ENCODE results near the gene SNAI1.
"Not testable (repeated sequence)": the region's sequence is repeated elsewhere in the genome, so short reads cannot be mapped to it uniquely, and the experiment has no call there.

The SNAI1 gene

DNA sequence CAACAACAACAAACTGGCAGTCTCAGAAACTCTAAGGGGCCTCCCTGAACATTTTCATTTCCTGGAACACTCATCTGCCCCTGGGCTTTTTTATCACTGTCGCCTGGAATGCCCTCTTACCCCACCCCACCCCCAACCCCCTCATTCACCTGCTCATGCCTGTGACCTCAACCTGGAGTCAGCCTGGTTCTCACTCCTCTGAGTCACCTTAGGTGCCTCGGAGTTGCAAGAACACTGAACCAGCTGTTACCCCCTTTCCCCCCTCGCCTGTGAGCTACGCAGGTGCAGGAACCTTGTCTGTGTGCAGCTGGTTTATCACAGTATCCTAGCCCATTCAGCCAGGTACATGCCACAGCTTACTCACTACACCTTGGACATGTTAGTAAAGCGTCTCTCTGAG, 12.8 kb upstream of the SNAI1 start:
- no peak overlapping the region for H3K27ac ChIP-seq (ENCODE audit: low read depth, low read length)
- H3K36me3 ChIP-seq (ENCODE audit: control insufficient read depth, insufficient read depth, low read length) = no peaks in the 10 kb centered on the region
- H3K4me1 ChIP-seq (ENCODE audit: control insufficient read depth, insufficient read depth, low read length) = no peaks in the 10 kb centered on the region
- no peaks in the 10 kb centered on the region for H3K27me3 ChIP-seq (ENCODE audit: control insufficient read depth, insufficient read depth, low read length)
- no peak overlapping the region for H3K9ac ChIP-seq (ENCODE audit: low read length)
- no peak overlapping the region for H3K4me3 ChIP-seq (ENCODE audit: low read length)

DNA sequence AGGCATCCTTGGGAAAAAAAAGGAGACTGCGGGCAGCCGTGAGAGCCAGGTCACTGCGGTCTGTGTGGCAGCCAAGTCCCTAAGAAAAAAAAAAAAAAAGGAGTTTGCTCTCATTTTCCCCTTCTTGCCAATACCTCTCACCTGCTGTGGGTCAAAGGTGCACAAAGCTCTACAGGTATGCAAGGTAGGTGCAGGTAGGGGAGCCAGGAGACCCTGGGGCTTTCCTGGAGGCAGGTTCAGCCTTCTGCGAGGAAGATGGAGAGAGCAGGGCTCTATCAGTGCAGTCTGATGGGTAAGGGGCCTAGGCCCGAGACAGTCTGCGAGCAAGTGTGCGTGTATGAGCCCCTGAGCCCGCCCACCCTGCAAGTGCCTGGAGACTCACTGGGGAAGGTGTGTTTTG, 12.3 kb upstream of the SNAI1 start:
- no peak overlapping the region for H3K9ac ChIP-seq (ENCODE audit: low read length)
- no peaks in the 10 kb centered on the region for H3K4me1 ChIP-seq (ENCODE audit: control insufficient read depth, insufficient read depth, low read length)
- H3K27me3 ChIP-seq (ENCODE audit: control insufficient read depth, insufficient read depth, low read length) = no peaks in the 10 kb centered on the region
- H3K36me3 ChIP-seq (ENCODE audit: control insufficient read depth, insufficient read depth, low read length) = no peaks in the 10 kb centered on the region
- no peak overlapping the region for H3K27ac ChIP-seq (ENCODE audit: low read depth, low read length)
- H3K4me3 ChIP-seq (ENCODE audit: low read length) = no peak overlapping the region

DNA sequence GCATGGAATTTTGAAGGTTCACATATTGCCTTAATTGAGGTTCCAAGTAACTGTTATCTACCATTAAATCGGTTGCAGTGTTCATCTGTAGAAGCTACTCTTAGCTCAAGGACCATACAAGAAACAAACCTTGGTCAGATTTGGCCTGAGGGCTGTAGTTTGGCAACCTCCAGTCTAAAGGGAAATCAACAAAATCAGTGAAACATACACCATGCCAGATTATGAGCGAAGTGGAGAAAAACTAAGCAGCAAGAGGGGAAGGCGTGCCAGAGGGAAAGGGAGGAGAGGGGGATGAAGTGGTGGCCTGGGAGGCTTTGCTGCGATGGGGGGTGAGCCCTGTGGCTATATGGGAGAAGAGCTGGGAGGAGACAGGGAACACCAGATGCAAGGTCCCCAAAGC, 8.8 kb upstream of the SNAI1 start:
- H3K27ac ChIP-seq (ENCODE audit: low read depth, low read length) = no peak overlapping the region
- no peaks in the 10 kb centered on the region for H3K36me3 ChIP-seq (ENCODE audit: control insufficient read depth, insufficient read depth, low read length)
- no peak overlapping the region for H3K4me3 ChIP-seq (ENCODE audit: low read length)
- no peak overlapping the region for H3K9ac ChIP-seq (ENCODE audit: low read length)
- H3K4me1 ChIP-seq (ENCODE audit: control insufficient read depth, insufficient read depth, low read length) = no peaks in the 10 kb centered on the region
- no peaks in the 10 kb centered on the region for H3K27me3 ChIP-seq (ENCODE audit: control insufficient read depth, insufficient read depth, low read length)

DNA sequence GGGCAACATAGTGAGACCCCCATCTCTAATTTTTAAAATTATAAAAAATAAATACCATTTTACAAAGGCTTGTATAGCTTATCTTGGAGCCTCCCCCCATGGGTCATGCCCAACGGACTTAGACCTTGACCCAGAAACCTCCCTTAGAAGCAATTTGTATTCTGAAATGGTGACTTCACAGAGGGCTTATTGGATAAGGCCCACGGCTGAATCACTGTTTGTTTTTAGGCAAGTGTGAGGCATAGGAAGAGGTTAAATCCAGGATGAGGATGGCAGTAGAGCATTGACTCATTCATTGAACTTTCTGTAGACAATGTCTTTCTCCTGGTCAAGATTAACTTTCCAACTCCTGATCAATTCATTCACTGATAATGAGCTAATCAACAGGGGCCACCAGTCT, 6.2 kb upstream of the SNAI1 start:
- H3K9ac ChIP-seq (ENCODE audit: low read length) = no peak overlapping the region
- H3K4me1 ChIP-seq (ENCODE audit: control insufficient read depth, insufficient read depth, low read length) = no peaks in the 10 kb centered on the region
- H3K27ac ChIP-seq (ENCODE audit: low read depth, low read length) = no peak overlapping the region
- no peaks in the 10 kb centered on the region for H3K27me3 ChIP-seq (ENCODE audit: control insufficient read depth, insufficient read depth, low read length)
- no peak overlapping the region for H3K4me3 ChIP-seq (ENCODE audit: low read length)
- no peaks in the 10 kb centered on the region for H3K36me3 ChIP-seq (ENCODE audit: control insufficient read depth, insufficient read depth, low read length)

DNA sequence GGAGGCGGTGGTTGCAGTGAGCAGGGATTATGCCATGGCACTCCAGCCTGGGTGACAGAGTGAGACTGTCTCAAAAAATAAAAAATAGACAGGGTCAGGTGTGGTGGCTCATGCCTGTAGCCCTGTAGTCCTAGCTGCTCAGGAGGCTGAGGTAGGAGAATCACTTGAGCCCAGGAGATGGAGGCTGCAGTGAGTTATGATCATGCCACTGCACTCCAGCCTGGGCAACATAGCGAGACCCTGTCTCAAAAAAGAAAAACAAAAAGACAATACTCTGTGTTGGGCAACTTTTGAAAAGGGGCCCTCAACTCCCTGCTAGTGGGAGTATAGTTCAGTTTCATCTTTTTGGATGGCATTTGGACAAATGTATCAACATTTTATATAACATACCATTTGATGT, 5.0 kb upstream of the SNAI1 start:
- H3K36me3 ChIP-seq (ENCODE audit: control insufficient read depth, insufficient read depth, low read length); H3K4me3 ChIP-seq (ENCODE audit: low read length); H3K9ac ChIP-seq (ENCODE audit: low read length); H3K4me1 ChIP-seq (ENCODE audit: control insufficient read depth, insufficient read depth, low read length); H3K27ac ChIP-seq (ENCODE audit: low read depth, low read length); H3K27me3 ChIP-seq (ENCODE audit: control insufficient read depth, insufficient read depth, low read length): not testable (repeated sequence)

DNA sequence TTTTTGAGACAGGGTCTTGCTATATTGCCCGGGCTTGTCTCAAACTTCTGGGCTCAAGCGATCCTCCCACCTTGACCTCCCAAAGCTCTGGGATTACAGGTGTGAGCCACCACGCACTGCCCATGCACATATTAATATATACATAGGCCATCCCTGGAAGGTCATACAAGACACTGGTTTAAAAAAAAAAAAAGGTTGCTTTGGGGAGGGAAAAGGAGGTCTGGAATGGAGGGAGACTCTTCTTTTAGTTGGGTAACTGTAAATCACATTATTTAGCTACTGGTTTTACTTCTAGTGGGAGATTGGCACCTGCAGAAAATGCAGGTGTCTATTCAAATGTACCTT, 4.1 kb upstream of the SNAI1 start:
- Histone ChIP-seq H3K27ac (ENCODE audit: low read depth, low read length) (no peak overlapping the region), H3K36me3 (ENCODE audit: control insufficient read depth, insufficient read depth, low read length) (no peaks in the 10 kb centered on the region), H3K4me3 (ENCODE audit: low read length) (no peak overlapping the region), H3K4me1 (ENCODE audit: control insufficient read depth, insufficient read depth, low read length) (peaks cover 6% of the 10 kb centered on the region), H3K27me3 (ENCODE audit: control insufficient read depth, insufficient read depth, low read length) (no peaks in the 10 kb centered on the region), H3K9ac (ENCODE audit: low read length) (no peak overlapping the region)

DNA sequence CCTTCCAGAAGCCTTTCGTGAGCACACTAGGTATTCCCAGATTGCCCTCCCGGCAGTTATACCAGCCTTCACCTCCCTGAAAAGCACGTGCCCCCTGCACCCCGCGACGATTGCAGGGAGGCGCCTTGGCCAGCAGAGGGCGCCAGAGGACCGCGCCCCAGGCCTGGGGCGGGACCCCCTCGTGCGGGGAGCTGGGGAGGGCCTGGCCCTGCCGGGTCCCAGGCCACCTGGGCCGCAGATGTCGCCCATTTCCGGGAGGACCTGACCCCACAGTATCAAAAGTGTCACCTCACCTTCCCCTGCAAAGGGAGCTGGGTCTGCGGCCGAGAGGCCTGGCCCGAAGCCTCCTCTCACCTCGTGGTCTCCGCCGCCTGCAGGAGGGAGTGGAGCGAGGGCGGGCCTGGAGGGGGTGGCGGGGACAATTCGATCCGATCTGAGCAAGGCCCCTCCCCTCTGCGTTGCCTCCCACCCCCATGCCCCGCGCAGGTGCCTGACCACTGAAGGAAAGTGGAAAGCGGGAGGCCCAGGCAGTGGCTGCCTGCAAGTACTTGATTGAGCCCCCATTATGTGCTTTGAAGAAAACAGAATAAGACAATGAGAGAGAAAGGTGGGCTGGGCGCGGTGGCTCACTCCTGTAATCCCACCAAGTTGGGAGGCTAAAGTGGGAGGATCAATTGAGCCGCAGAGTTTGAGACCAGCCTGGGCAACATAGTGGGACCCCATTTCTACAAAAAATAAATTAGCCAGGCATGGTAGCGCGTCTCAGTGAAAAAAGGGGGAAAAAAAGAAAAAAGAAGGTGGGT, 3.5 kb upstream of the SNAI1 start:
- Histone ChIP-seq H3K27ac (ENCODE audit: low read depth, low read length) (no peak overlapping the region), H3K4me1 (ENCODE audit: control insufficient read depth, insufficient read depth, low read length) (peaks cover 10% of the 10 kb centered on the region), H3K4me3 (ENCODE audit: low read length) (peak overlapping the region; percentile 58)

DNA sequence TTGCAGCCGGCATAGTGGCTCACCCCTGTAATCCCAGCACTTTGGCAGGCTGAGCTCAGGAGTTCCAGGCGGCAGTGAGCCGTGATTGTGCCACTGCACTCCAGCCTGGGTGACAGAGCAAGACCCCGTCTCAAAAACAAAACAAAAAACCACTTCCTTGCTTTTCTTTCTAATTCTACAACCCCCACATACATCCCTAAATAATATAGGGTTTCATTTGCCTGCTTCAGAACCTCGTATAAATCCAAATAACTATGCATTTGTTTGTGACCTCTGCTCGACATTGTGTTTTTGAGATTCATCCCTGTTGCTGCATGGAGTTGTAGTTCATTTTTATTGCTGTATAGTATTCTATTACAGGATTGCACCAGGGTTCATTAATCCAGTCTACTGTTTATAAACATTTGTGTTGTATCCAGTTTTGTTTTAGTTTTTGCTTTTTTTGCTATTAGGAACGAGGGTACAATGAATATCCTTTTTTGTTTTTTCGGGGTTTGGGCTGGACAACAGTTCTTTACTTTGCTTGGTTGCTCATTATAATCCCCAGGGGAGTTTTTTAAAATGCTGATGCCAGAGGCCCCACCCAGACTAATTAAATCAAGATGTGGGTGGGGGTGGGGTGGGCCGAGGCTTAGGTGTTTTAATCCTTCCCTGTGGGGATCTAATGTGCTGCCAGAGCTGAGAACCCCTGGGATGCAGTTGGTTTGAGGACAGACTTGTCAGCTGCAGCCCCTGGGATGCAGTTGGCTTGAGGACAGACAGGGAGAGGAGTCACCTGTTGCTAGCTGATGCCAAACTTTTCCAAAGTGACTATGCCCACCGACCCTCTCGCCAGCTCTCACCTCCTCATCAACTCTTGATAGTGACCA, 2.4 kb upstream of the SNAI1 start:
- Histone ChIP-seq H3K27ac (ENCODE audit: low read depth, low read length) (no peak overlapping the region), H3K9ac (ENCODE audit: low read length) (no peak overlapping the region), H3K4me1 (ENCODE audit: control insufficient read depth, insufficient read depth, low read length) (peaks cover 10% of the 10 kb centered on the region), H3K36me3 (ENCODE audit: control insufficient read depth, insufficient read depth, low read length) (no peaks in the 10 kb centered on the region), H3K27me3 (ENCODE audit: control insufficient read depth, insufficient read depth, low read length) (no peaks in the 10 kb centered on the region), H3K4me3 (ENCODE audit: low read length) (no peak overlapping the region)

More for the DNA sequence above, 3.5 kb upstream of the SNAI1 start:
- Histone ChIP-seq H3K36me3 (ENCODE audit: control insufficient read depth, insufficient read depth, low read length) (no peaks in the 10 kb centered on the region), H3K9ac (ENCODE audit: low read length) (no peak overlapping the region), H3K27me3 (ENCODE audit: control insufficient read depth, insufficient read depth, low read length) (no peaks in the 10 kb centered on the region)

DNA sequence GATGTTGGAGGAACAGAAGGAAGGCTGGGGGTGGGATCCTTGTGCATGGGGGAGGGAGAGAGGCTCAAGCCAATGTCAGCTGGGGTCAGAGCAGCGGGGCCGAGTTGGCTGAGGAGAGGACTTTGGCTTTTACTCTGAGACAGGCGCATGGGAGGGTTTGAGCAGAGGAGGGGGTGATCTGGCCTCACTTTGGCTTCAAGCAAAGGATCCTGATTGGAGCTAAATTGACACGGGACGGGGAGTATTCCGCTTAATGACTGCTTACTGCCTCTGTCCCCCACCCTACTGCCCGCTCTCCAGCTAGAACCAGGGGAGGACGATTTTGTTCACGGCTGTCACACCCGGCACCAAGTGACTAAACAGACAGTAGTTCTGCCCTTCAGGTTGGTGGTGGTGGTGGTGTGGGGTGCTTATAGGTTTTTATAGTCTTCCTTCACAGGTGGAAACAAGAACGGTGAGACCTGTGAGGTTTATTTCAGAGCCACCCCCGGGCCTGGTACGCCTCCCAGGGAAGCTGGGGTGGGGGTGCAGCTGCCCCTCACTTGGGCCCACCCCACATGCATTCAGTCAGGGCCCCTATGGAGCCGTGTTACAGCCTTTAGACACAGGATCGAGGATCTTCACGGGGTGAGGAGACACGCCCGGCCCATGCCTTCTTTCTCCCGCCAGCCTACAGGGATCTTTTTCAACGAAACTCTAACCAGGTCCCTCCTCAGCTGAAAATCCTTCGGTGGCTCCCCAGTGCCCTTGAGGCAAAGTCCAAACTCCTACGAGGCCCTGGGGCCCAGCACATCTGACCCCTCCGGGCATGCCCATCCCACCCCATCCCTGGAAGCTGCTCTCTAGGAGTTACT, 1.3 kb upstream of the SNAI1 start:
- Histone ChIP-seq H3K9ac (ENCODE audit: low read length) (no peak overlapping the region), H3K27ac (ENCODE audit: low read depth, low read length) (no peak overlapping the region), H3K4me3 (ENCODE audit: low read length) (no peak overlapping the region), H3K4me1 (ENCODE audit: control insufficient read depth, insufficient read depth, low read length) (peaks cover 10% of the 10 kb centered on the region), H3K27me3 (ENCODE audit: control insufficient read depth, insufficient read depth, low read length) (no peaks in the 10 kb centered on the region), H3K36me3 (ENCODE audit: control insufficient read depth, insufficient read depth, low read length) (no peaks in the 10 kb centered on the region)

DNA sequence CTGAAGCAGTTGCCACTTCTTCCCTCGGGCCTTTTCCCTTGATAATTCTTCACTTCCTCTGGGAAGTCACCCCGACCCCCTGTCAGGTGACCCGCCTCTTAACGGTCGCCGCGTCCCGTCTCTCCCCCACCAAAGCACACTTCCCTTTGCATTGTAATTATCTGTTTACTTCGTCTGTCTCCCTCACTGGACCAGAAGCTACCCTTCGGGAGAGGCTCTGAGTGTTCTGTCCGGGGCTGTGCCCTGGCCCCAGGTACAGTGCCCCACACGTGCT, 771 bp upstream of the SNAI1 start:
- H3K9ac ChIP-seq (ENCODE audit: low read length) = no peak overlapping the region
- H3K36me3 ChIP-seq (ENCODE audit: control insufficient read depth, insufficient read depth, low read length) = no peaks in the 10 kb centered on the region
- H3K27ac ChIP-seq (ENCODE audit: low read depth, low read length) = peak overlapping the region; percentile 9

DNA sequence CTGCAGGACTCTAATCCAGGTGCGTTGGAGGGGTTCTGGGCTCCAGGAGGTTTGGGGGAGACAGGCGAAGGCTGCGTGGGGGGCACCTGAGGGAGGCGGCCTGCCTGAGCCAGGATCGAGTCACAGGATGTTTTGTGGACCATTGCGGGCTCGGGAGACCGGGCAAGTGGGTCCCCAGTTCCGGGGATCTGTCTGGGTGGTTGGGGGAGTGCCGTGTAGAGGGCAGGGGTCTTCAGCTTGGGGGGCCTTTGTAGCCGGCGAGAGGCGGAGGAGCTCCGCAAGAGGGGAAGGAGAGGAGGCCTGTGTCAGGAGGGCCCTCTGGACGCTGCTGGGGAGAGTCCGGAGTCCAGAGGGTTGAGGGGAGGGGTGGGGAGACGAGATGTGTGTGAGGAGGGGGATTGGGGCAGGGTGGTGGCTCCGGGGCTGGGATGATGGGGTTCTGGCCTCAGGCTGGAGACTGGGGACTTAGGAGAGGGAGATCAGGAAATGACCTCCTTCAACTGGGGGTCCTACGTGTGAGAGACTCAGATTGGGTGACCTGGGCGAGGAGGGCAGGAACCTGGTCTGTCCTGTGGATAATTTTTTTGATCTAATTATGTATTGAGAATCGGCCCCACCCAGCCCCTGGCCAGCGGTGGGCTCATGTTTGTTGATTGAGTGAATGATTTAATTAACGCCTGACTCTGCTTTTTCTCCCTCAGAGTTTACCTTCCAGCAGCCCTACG, 505 bp downstream of the SNAI1 start:
- H3K4me3 ChIP-seq (ENCODE audit: low read length) = peak overlapping the region; percentile 78
- peak overlapping the region; percentile 77 for H3K27ac ChIP-seq (ENCODE audit: low read depth, low read length)
- H3K36me3 ChIP-seq (ENCODE audit: control insufficient read depth, insufficient read depth, low read length) = no peaks in the 10 kb centered on the region
- peak overlapping the region; percentile 79 for H3K9ac ChIP-seq (ENCODE audit: low read length)
- H3K4me1 ChIP-seq (ENCODE audit: control insufficient read depth, insufficient read depth, low read length) = peaks cover 10% of the 10 kb centered on the region
- H3K27me3 ChIP-seq (ENCODE audit: control insufficient read depth, insufficient read depth, low read length) = no peaks in the 10 kb centered on the region

More for the DNA sequence above, 771 bp upstream of the SNAI1 start:
- no peaks in the 10 kb centered on the region for H3K27me3 ChIP-seq (ENCODE audit: control insufficient read depth, insufficient read depth, low read length)
- H3K4me3 ChIP-seq (ENCODE audit: low read length) = peak overlapping the region; percentile 44
- peaks cover 10% of the 10 kb centered on the region for H3K4me1 ChIP-seq (ENCODE audit: control insufficient read depth, insufficient read depth, low read length)
